ENCODE data around the gene ANTXRL.

DNA sequence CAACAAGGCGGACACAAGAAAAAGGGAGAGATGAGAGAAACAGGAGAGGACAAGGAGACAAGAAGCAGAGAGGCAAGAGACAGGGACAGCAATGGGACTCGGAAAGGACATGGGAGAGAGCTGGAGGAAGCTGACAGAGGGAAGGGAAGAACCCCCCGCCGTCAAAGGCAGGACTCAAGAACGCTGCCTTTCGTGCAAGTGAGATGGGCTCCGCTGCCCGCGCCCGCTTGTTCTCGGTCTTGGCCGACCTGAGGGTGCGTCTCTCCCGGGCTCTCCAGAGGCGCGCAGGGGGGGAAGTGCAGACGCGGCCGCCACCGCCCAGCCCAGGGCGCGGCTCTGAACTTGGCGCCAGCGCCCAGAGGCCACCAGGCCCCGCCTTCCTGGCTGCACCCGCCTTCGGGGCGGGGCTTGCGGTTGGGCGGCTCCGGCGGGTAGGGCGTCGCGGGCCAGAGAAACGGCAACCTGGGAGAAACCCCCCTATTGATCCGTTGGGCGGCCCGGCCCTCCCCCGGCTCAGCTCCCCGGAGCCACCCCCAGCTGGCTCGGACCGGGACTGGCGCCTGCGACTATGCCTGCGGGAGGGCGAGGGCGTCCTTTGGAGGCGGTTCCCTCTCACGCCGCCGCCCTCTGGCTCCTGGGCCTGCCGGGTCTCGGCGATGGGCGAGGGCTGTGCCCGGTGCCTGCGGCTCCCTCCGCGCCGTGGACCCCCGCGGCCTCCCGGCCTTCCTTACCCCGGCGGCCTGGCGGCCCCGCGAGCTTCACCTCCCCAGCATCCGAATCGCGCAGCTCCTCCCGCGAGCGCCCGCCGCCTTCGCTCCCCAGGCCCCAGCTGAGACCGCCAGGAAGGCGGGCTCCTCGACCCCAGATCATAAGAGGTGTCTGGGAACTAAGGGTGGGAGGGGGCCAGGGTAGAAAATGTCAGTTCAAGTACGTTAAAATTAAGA, 2.2 kb upstream of the ANTXRL start:
- TF ChIP-seq POLR2A (IDR thresholded peaks at IDR 0.05) (peak; percentile 21 to 32), CTCF (IDR thresholded peaks at IDR 0.05 in 4 of 5, conservative IDR thresholded peaks at IDR 0.05 in 1 of 5) (no peak)
